ENCODE results near the gene SPAAR. TPM values are rescaled to one million over a fixed set of nuclear protein-coding genes. Genes with fewer than 3 reads are reported as not detected.
"Not testable (repeated sequence)": the region's sequence is repeated elsewhere in the genome, so short reads cannot be mapped to it uniquely, and the experiment has no call there.

SPAAR gene
- total RNA-seq, 1 donor, result under 0.01 TPM

- DNase-seq (ENCODE audit: low read depth in 2 of 3, low spot score in 2 of 3), result peak; percentile 39 to 67 (median 43)
Measured at GRCh38 chr9:35903049-35903448, 6.2 kb upstream of the SPAAR start.

DNA sequence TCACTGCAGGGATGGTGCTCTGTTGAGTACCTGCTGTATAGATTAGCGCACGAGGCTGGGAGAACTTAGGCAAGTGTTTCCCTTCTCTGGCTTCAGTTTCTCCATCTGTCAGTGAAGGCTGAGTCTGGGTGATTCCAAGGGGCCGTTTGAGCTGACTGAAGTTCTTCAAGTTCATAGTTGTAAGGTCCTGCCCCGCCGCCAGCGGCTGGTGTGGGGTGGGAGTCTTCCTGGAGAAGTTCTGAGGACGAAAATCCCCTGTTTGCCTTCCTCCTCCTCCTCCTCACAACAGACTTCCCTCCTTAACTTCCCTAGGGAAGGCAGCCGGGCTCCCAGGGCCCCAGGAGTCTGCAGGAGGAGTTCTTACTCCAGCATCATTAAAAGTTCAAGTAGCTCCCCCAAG is 5.0 kb upstream of the SPAAR start:
- DNase-seq (ENCODE audit: low read depth in 2 of 3, low spot score in 2 of 3), result no peak

DNA sequence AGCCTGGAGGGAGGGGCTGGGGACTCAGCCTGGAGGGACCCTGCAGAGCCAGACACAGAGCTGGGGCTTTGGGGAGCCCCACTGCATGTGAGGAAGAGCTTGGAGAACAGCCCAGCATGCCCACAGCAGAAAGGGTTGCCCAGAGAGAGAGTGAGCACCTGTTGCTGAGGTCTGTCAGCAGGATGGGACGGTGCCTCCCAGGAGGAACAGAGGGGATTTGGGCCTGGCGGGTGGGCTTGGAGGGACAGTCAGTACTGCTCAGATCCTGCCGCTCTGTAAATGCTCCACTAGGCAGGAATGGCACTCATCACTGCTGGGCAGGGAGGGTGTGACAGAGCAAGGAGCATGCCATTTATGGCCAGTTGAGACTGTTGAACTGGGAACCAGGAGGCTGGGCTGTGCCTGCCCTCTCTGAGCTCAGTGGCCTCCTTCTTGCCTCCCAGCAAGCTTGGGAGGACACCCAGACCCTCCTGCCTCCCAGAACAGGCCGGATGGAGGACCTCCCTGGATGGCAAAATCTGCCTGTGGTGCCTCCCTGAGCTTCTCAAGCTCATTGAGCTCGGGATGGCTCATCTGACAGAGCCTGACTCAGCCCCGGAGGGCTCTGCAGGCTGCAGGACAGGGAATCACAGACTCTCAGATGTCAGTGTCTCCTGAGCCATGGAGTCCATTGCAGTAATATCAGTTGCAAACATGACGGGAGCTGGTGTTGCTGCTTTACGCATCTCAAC is 4.1 kb upstream of the SPAAR start:
- no peak for DNase-seq (ENCODE audit: low read depth in 2 of 3, low spot score in 2 of 3)

GRCh38 chr9:35905912-35906679 is 3.2 kb upstream of the SPAAR start, which contains the start of gene HRCT1:
TSS of gene HRCT1 (plus strand) at chr9:35906202. CDS start at chr9:35906288, 86 bp downstream.
- no peak for DNase-seq (ENCODE audit: low read depth in 2 of 3, low spot score in 2 of 3)

GRCh38 chr9:35906923-35907699 is 2.2 kb upstream of the SPAAR start:
- no peak for DNase-seq (ENCODE audit: low read depth in 2 of 3, low spot score in 2 of 3)

DNA sequence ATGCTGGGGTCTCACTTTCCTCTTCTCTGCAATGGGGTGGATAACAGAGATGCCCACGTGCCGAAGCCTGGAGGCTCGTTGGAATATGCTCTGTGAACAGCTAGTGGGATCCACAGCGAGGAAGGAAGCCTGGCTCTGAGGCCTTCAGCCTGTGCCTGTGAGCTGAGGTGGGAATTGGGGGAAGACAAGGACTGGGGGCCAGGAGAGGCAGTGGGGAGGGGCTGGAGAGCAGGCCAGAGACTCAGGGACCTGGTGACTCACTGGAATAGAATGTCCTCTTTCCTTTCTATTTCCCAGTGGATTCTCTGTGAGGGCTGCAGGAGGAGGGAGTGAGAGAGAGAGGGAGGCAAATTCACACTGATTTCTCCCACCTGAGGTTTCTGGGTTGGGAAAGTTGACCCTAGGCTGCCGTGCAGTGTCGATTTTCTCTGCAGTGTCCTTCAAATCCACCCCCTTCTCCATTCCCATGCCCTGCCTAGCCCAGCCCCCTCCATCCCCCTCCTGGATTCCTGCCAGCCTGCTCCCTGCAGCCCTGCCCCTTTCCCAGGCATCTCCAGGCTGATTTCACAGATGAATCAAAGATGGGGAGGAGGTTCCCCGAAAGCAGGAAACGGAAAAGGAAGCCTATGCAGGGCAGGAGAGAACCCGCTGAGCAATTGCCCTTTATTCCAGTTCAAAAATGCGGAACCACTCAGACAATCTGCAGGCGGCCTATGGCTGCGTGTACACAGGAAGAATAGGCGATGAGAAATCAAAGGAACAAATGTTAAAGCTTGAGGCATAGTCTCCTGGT is 1.4 kb upstream of the SPAAR start:
- DNase-seq (ENCODE audit: low read depth in 2 of 3, low spot score in 2 of 3), result peak in 2 of 3 donors; percentile 64 to 74

DNA sequence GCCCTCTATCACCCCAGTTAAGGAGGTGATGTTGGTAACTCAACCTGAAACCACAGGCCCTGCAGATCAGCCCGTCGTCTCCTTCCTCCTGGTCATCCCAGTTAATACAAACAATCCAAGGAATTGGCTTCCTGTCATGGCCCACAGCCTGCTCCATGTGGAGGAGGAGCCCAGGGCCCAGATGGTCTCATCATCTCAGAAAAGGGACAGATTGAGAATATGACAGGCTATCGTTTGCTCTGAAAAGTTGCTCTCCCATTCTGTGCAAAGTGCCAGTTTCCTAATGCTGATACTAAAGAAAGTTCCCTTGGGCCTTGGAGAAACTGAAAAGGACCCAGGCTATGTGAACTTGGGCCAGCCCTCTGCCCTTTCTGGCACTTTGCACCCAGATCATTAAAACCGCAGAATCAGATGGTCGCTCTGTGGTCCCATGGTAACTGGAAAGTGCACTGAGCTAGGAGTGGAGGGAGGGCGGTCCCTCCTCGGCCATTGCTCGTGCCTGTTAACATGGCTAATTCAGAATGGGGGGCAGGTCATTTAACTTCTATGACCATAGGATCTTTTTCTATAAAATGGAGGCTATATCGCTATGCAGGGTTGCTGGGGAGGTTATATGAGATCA is 675 bp upstream of the SPAAR start:
- DNase-seq (ENCODE audit: low read depth in 2 of 3, low spot score in 2 of 3), result no peak

DNA sequence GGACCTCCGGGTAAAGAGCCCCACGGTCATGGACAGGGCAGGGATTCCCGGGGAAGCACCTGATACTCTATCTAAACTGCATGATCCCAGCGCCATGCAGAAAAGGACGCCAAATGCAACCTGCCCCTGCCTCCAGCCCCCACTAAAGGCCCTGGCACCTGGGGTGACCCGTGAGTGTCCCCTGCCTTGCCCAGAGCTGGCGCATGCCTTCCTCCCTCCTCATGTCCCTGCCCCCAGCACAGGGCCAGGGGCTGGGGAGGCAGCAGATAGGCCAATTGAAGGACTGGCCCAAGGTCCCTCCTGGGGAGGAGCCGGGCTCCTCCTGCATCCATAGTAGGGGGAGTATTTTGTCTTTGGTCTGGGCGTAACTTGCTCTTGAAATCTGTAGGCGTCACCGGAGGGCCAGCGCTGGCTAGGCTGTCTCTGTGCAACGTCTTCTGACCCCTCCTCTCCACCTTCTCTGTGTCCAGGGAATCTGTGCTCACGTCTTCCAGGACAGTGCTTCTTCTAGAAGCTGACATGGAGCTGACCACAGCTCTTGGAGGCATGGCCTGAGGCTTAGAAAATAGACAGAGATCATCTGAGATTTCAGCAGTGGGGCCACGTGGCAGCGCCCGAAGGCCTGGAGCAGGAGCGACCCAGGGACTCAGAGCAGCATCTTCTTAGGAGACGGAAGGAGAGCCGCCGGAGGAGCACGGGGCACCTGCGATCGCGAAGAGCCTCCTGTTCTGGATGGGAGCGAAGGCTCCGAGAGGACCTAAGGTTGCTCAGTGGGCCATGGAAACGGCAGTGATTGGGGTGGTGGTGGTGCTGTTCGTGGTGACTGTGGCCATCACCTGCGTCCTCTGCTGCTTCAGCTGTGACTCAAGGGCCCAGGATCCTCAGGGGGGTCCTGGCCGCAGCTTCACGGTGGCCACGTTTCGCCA is 660 bp downstream of the SPAAR start:
- DNase-seq (ENCODE audit: low read depth in 2 of 3, low spot score in 2 of 3), result no peak

GRCh38 chr9:35910613-35911359 is 1.5 kb downstream of the SPAAR start:
- peak in 2 of 3 donors; percentile 47 to 68 for DNase-seq (ENCODE audit: low read depth in 2 of 3, low spot score in 2 of 3)

- no peak for DNase-seq (ENCODE audit: low read depth in 2 of 3, low spot score in 2 of 3)
Measured at GRCh38 chr9:35911690-35912089, 2.4 kb downstream of the SPAAR start.

- no peak for DNase-seq (ENCODE audit: low read depth in 2 of 3, low spot score in 2 of 3)
Measured at GRCh38 chr9:35912791-35913400, 3.6 kb downstream of the SPAAR start.

DNA sequence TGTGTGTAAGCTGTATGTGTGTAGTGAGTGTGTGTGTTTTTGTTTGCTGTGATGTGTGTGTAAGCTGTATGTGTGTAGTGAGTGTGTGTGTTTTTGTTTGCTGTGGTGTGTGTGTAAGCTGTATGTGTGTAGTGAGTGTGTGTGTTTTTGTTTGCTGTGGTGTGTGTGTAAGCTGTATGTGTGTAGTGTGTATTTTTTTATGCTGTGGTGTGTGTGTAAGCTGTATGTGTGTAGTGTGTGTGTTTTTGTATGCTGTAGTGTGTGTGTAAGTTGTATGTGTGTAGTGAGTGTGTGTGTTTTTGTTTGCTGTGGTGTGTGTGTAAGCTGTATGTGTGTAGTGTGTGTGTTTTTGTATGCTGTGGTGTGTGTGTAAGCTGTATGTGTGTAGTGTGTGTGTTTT is 4.1 kb downstream of the SPAAR start:
- not testable (repeated sequence) for DNase-seq (ENCODE audit: low read depth in 2 of 3, low spot score in 2 of 3)

- DNase-seq (ENCODE audit: low read depth in 2 of 3, low spot score in 2 of 3), result peak in 1 of 3 donors; percentile 72
Measured at GRCh38 chr9:35914301-35914807, 5.1 kb downstream of the SPAAR start.

DNA sequence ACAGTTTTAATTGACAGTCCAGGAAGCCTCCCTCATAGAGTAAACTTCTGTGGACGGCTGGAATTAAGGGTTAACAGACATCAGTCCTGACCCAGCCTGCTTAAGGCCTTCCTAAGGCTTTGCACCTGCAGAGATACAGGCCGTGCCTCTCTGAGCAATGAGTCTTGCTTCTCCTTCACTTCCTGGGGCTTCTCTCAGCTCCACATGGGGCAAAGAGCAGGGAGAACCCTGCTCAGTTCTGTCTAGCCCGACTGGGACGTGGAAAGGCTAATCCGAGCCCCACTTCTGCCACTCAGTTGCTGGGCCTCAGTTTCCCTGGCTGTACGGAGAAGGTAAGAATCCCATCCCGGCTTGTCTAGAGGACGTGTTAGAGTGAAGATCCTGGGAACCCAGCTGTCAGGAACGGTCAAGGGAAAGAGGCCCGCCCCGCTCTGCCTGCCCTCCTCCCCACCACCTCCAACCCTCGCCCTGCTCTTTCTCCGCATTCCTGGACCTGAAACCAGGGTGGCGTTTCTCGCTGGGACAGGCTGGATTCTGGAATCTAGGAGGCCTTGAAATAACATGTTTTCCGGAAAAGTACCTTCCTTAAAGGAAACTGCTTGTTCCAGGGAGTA is 6.5 kb downstream of the SPAAR start:
- no peak for DNase-seq (ENCODE audit: low read depth in 2 of 3, low spot score in 2 of 3)

DNA sequence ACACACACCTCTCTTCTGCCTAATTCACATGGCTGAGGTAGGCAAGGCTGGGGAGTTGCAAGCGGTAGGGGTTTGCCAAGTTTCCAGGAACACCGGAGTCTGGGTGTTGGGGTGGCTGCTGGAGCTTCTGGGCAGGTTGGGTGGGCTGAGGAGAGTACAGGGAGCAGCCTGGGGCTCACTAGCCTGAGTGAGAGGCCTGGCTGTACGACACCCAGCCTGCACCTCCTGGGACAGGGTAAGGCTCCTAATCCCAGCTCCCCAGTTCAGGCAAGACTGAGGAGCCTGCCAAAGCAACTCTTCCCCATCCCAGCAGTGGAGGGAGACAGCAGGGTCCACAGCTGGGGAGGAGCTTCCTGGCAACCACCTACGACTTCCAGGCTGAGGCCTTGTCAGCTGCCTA is 8.0 kb downstream of the SPAAR start:
- DNase-seq (ENCODE audit: low read depth in 2 of 3, low spot score in 2 of 3), result no peak

- DNase-seq (ENCODE audit: low read depth in 2 of 3, low spot score in 2 of 3), result no peak
Measured at GRCh38 chr9:35918780-35919179, 9.5 kb downstream of the SPAAR start.

Measured in hematopoietic multipotent progenitor cell (in vitro differentiated cells).